ENCODE data around the gene PCDH9.

PCDH9 gene

DNA sequence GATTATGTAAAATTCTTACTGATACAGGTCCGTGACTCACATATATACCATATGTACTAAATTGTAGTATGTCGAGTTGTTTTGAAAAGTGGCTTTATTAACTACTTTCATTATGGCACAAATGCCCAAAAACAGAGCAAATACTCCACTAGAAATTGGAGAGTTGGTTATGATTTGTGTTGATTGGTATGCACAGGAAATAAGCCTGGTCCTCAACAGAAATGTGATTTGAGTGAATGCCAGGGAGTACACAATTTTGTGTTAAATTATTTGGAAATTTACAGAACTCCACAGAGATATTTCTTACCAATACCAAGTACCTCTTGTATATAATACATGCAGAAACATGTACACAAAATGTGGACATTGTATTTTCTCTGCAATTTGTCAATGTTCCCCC is 676.7 kb downstream of the PCDH9 start:
- Histone ChIP-seq H3K36me3 (ENCODE audit: control insufficient read depth in 1 of 2, insufficient read depth in 2 of 2, low read length in 2 of 2) (no peaks in the 10 kb centered on the region), H3K9me3 (ENCODE audit: control insufficient read depth in 1 of 2, low read length in 2 of 2) (no peaks in the 10 kb centered on the region), H3K4me3 (ENCODE audit: low read depth in 1 of 2, low read length in 2 of 2) (no peak overlapping the region), H3K27me3 (ENCODE audit: control insufficient read depth in 1 of 2, insufficient read depth in 2 of 2, low read length in 2 of 2) (no peaks in the 10 kb centered on the region), H3K27ac (ENCODE audit: low read depth, low read length) (no peak overlapping the region), H3K9ac (ENCODE audit: low read depth in 1 of 2, low read length in 2 of 2) (no peak overlapping the region), H3K4me1 (ENCODE audit: control insufficient read depth in 1 of 2, insufficient read depth in 2 of 2, low read length in 2 of 2) (no peaks in the 10 kb centered on the region)

DNA sequence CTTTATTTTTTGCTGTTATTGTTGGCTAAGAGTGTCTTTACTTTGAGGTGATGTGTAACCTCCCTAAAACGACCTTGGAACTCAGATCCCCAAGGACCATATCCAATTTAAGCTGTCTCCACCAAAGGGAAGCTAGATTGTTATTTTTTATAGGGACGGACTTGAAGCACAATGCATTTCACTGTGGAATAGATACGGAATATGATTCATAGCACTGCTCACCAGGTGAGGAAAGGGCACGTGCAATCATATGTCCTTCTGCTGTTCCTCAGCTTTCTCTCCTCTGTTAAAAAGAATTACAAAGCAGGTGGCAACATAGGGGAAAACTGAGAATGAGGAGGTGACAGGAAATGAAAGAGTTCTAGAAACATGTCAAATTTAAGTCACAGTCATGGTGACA is 679.0 kb downstream of the PCDH9 start:
- Histone ChIP-seq H3K27ac (ENCODE audit: low read depth, low read length) (no peak overlapping the region), H3K4me3 (ENCODE audit: low read depth in 1 of 2, low read length in 2 of 2) (no peak overlapping the region), H3K36me3 (ENCODE audit: control insufficient read depth in 1 of 2, insufficient read depth in 2 of 2, low read length in 2 of 2) (no peaks in the 10 kb centered on the region), H3K9ac (ENCODE audit: low read depth in 1 of 2, low read length in 2 of 2) (no peak overlapping the region), H3K4me1 (ENCODE audit: control insufficient read depth in 1 of 2, insufficient read depth in 2 of 2, low read length in 2 of 2) (no peaks in the 10 kb centered on the region), H3K27me3 (ENCODE audit: control insufficient read depth in 1 of 2, insufficient read depth in 2 of 2, low read length in 2 of 2) (no peaks in the 10 kb centered on the region), H3K9me3 (ENCODE audit: control insufficient read depth in 1 of 2, low read length in 2 of 2) (no peaks in the 10 kb centered on the region)

DNA sequence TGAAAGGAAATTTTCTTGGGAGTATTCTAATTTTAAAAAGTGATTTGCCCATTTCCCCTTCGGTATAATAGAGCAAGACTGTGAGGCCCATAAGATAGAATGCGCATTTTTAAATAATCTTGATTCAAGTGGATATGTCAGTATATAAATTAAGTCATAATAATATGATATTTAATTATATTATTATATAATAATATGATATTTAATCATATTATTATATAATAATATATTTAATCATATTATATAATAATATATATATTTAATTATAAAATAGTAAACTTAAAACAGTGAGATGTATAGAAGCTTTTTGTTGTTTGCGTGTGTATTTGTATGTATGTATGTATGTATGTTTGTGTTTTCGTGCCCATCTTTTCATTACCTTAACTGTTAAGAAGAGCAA is 682.5 kb downstream of the PCDH9 start:
- no peak overlapping the region for H3K9ac ChIP-seq (ENCODE audit: low read depth in 1 of 2, low read length in 2 of 2)

DNA sequence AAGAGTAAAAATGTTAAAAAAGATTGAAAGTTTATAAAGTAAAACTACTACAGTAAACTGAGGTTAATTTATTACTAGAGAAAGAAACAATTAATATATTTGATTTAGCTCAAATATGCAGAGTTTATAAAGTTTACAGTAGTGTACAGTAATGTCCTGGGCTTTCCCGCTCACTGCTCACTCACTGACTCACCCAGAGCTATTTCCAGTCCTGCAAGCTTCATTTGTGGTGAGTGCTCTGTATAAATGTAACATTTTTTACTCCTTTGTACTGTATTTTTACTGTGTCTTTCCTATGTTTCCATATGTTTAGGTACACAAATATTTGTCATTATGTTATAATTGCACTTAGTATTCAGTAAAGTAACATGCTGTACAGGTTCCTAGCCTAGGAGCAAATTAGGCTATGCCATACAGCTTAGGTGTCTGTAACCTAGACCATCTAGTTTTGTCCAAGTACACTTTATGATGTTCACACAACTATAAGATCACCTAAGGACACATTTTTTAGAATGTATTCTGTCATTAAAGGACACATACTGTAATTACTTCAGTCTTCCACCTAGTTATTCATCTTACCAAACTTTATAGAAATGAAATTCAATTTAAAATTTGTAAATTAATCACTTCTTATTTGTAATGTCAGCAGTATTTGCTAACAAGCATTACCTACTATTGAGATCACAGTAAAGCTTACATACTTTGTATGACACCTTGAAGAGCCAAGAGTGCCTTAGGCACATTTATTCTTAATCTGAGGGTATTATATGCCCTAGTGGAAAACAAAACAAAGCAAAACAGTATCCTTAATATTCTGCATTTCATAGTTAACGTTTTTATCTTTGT is 683.4 kb downstream of the PCDH9 start:
- H3K27me3 ChIP-seq (ENCODE audit: control insufficient read depth in 1 of 2, insufficient read depth in 2 of 2, low read length in 2 of 2), result no peaks in the 10 kb centered on the region

More for the DNA sequence above, 682.5 kb downstream of the PCDH9 start:
- Histone ChIP-seq H3K27me3 (ENCODE audit: control insufficient read depth in 1 of 2, insufficient read depth in 2 of 2, low read length in 2 of 2) (no peaks in the 10 kb centered on the region), H3K9me3 (ENCODE audit: control insufficient read depth in 1 of 2, low read length in 2 of 2) (no peaks in the 10 kb centered on the region), H3K4me3 (ENCODE audit: low read depth in 1 of 2, low read length in 2 of 2) (no peak overlapping the region), H3K27ac (ENCODE audit: low read depth, low read length) (no peak overlapping the region), H3K36me3 (ENCODE audit: control insufficient read depth in 1 of 2, insufficient read depth in 2 of 2, low read length in 2 of 2) (no peaks in the 10 kb centered on the region), H3K4me1 (ENCODE audit: control insufficient read depth in 1 of 2, insufficient read depth in 2 of 2, low read length in 2 of 2) (no peaks in the 10 kb centered on the region)

DNA sequence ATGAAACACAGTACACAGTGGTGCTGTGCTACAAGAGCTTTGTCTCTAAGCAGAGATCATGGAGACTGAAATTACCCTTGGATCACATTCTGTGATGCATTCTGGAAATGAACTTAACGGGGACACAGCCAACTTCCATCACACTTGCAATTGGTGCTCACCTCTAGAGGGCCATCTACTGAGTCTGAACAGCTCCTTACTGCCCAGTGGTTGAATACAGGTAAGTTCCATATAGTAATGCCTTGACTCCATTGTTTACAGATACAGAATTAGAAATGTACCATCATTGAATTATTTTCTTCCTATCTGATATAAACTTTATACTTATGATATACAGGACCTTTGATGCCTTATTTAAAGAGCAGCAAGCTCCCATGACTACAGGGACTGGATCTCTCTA is 686.4 kb downstream of the PCDH9 start:
- H3K4me1 ChIP-seq (ENCODE audit: control insufficient read depth in 1 of 2, insufficient read depth in 2 of 2, low read length in 2 of 2), result no peaks in the 10 kb centered on the region
- H3K4me3 ChIP-seq (ENCODE audit: low read depth in 1 of 2, low read length in 2 of 2), result no peak overlapping the region
- H3K27me3 ChIP-seq (ENCODE audit: control insufficient read depth in 1 of 2, insufficient read depth in 2 of 2, low read length in 2 of 2), result no peaks in the 10 kb centered on the region
- no peaks in the 10 kb centered on the region for H3K36me3 ChIP-seq (ENCODE audit: control insufficient read depth in 1 of 2, insufficient read depth in 2 of 2, low read length in 2 of 2)
- H3K9ac ChIP-seq (ENCODE audit: low read depth in 1 of 2, low read length in 2 of 2), result no peak overlapping the region
- no peak overlapping the region for H3K27ac ChIP-seq (ENCODE audit: low read depth, low read length)
- peaks cover 0 to 1% of the 10 kb centered on the region in 2 donors for H3K9me3 ChIP-seq (ENCODE audit: control insufficient read depth in 1 of 2, low read length in 2 of 2)

More for the DNA sequence above, 683.4 kb downstream of the PCDH9 start:
- Histone ChIP-seq H3K9ac (ENCODE audit: low read depth in 1 of 2, low read length in 2 of 2) (no peak overlapping the region), H3K4me1 (ENCODE audit: control insufficient read depth in 1 of 2, insufficient read depth in 2 of 2, low read length in 2 of 2) (no peaks in the 10 kb centered on the region), H3K27ac (ENCODE audit: low read depth, low read length) (no peak overlapping the region), H3K36me3 (ENCODE audit: control insufficient read depth in 1 of 2, insufficient read depth in 2 of 2, low read length in 2 of 2) (no peaks in the 10 kb centered on the region), H3K9me3 (ENCODE audit: control insufficient read depth in 1 of 2, low read length in 2 of 2) (peaks cover 0 to 1% of the 10 kb centered on the region in 2 donors), H3K4me3 (ENCODE audit: low read depth in 1 of 2, low read length in 2 of 2) (no peak overlapping the region)

DNA sequence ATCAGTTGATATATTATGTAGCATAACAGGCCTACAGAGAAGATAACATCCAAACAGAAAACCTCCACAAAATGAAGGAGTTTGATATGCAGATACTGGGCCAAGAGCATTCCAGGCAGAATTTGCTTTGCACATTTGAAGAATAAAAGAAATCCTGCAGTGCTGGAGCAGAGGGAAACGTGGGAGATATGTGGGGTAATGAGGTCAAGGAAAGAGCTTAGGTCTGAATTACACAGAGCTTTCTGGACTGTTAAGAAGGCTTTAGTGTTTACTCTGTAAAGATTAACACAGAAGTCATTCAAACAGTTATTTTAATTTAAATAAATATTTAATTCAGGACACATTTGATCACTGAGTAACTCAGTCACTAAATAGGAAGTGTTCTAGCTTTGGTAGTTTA is 692.7 kb downstream of the PCDH9 start:
- H3K9me3 ChIP-seq (ENCODE audit: control insufficient read depth in 1 of 2, low read length in 2 of 2), result peaks cover 0 to 1% of the 10 kb centered on the region in 2 donors
- no peak overlapping the region for H3K9ac ChIP-seq (ENCODE audit: low read depth in 1 of 2, low read length in 2 of 2)
- no peaks in the 10 kb centered on the region for H3K27me3 ChIP-seq (ENCODE audit: control insufficient read depth in 1 of 2, insufficient read depth in 2 of 2, low read length in 2 of 2)
- H3K4me3 ChIP-seq (ENCODE audit: low read depth in 1 of 2, low read length in 2 of 2), result no peak overlapping the region
- H3K36me3 ChIP-seq (ENCODE audit: control insufficient read depth in 1 of 2, insufficient read depth in 2 of 2, low read length in 2 of 2), result no peaks in the 10 kb centered on the region
- no peak overlapping the region for H3K27ac ChIP-seq (ENCODE audit: low read depth, low read length)
- no peaks in the 10 kb centered on the region for H3K4me1 ChIP-seq (ENCODE audit: control insufficient read depth in 1 of 2, insufficient read depth in 2 of 2, low read length in 2 of 2)

DNA sequence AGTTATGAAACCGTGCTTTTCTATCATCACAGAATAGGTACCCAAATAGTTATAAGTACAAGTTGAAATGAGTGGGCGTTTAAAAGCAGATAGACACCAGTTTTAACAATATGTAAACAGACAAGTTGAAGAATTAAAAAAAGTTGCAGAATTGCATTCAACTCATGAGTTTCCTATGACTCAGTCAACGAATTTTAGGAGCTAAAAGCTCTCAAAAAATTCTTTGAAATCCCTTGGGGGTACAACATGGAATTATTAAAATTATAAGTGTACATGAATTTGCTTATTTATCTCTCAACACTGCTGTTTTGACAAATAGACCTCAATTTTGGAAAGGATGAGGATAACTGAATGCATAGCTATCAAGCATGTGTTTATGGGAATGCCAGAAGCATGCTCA is 693.4 kb downstream of the PCDH9 start:
- Histone ChIP-seq H3K4me1 (ENCODE audit: control insufficient read depth in 1 of 2, insufficient read depth in 2 of 2, low read length in 2 of 2) (no peaks in the 10 kb centered on the region), H3K9ac (ENCODE audit: low read depth in 1 of 2, low read length in 2 of 2) (no peak overlapping the region), H3K9me3 (ENCODE audit: control insufficient read depth in 1 of 2, low read length in 2 of 2) (no peaks in the 10 kb centered on the region), H3K27ac (ENCODE audit: low read depth, low read length) (no peak overlapping the region), H3K27me3 (ENCODE audit: control insufficient read depth in 1 of 2, insufficient read depth in 2 of 2, low read length in 2 of 2) (no peaks in the 10 kb centered on the region), H3K4me3 (ENCODE audit: low read depth in 1 of 2, low read length in 2 of 2) (no peak overlapping the region), H3K36me3 (ENCODE audit: control insufficient read depth in 1 of 2, insufficient read depth in 2 of 2, low read length in 2 of 2) (no peaks in the 10 kb centered on the region)

DNA sequence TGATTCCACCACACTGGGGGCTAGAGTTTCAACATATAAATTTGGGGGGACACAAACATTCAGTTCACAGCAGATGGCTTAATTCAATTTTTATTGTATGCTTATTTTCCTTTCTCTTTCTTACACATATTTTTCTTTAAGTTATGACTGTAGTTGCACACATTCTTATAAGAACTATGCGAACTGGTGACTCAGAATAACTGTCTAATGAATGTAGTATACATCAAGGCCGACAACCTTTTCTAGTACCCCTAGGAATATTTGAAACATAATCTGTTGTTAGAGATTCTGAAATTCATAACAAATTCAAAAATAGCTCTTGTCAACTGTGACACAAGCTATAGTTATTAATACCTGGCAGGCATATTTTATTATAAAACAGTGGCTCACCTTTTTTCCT is 695.6 kb downstream of the PCDH9 start:
- Histone ChIP-seq H3K4me3 (ENCODE audit: low read depth in 1 of 2, low read length in 2 of 2) (no peak overlapping the region), H3K9me3 (ENCODE audit: control insufficient read depth in 1 of 2, low read length in 2 of 2) (no peaks in the 10 kb centered on the region), H3K36me3 (ENCODE audit: control insufficient read depth in 1 of 2, insufficient read depth in 2 of 2, low read length in 2 of 2) (no peaks in the 10 kb centered on the region), H3K9ac (ENCODE audit: low read depth in 1 of 2, low read length in 2 of 2) (no peak overlapping the region), H3K4me1 (ENCODE audit: control insufficient read depth in 1 of 2, insufficient read depth in 2 of 2, low read length in 2 of 2) (no peaks in the 10 kb centered on the region), H3K27ac (ENCODE audit: low read depth, low read length) (no peak overlapping the region), H3K27me3 (ENCODE audit: control insufficient read depth in 1 of 2, insufficient read depth in 2 of 2, low read length in 2 of 2) (no peaks in the 10 kb centered on the region)

DNA sequence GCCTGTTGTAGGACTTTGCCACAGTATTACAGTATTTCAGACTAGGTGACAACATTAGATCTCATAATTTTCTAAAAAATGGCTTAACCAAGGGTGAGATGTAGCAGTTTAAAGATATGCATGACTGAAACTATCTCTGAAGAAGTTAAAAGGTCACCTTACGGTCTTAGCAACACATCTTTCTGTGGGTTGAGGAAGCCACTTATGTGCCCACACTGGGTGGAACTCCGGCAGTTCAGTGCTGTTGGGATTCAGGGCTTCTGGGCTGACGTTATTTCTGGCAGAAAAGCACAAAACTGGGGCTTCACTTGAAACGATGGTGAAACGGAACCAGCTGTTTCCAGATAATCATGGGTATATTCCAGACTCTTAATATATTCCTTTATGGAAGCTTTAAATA is 697.3 kb downstream of the PCDH9 start:
- no peaks in the 10 kb centered on the region for H3K9me3 ChIP-seq (ENCODE audit: control insufficient read depth in 1 of 2, low read length in 2 of 2)
- H3K27ac ChIP-seq (ENCODE audit: low read depth, low read length), result no peak overlapping the region
- no peaks in the 10 kb centered on the region for H3K36me3 ChIP-seq (ENCODE audit: control insufficient read depth in 1 of 2, insufficient read depth in 2 of 2, low read length in 2 of 2)
- H3K27me3 ChIP-seq (ENCODE audit: control insufficient read depth in 1 of 2, insufficient read depth in 2 of 2, low read length in 2 of 2), result no peaks in the 10 kb centered on the region
- no peaks in the 10 kb centered on the region for H3K4me1 ChIP-seq (ENCODE audit: control insufficient read depth in 1 of 2, insufficient read depth in 2 of 2, low read length in 2 of 2)
- H3K9ac ChIP-seq (ENCODE audit: low read depth in 1 of 2, low read length in 2 of 2), result no peak overlapping the region
- no peak overlapping the region for H3K4me3 ChIP-seq (ENCODE audit: low read depth in 1 of 2, low read length in 2 of 2)

DNA sequence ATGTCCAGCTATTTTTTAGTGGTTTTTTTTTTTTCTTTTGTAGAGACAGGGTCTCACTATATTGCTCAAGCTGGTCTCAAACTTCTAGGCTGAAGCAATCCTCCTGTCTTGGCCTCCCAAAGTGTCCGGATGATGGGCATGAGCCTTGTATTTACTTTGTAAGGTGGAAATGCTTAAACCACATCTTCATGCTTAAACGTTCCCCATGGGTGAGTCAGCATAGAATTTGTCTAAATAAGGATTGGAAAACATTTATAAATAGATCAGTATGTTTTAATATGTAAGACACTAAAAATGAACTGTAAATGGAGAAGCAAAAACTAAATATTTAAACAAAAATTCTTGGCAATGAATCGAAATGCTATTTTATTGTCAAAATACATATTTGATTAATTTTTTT is 698.0 kb downstream of the PCDH9 start:
- no peak overlapping the region for H3K4me3 ChIP-seq (ENCODE audit: low read depth in 1 of 2, low read length in 2 of 2)

More for the DNA sequence above, 698.0 kb downstream of the PCDH9 start:
- Histone ChIP-seq H3K9me3 (ENCODE audit: control insufficient read depth in 1 of 2, low read length in 2 of 2) (no peaks in the 10 kb centered on the region), H3K36me3 (ENCODE audit: control insufficient read depth in 1 of 2, insufficient read depth in 2 of 2, low read length in 2 of 2) (no peaks in the 10 kb centered on the region), H3K27ac (ENCODE audit: low read depth, low read length) (no peak overlapping the region), H3K9ac (ENCODE audit: low read depth in 1 of 2, low read length in 2 of 2) (no peak overlapping the region), H3K4me1 (ENCODE audit: control insufficient read depth in 1 of 2, insufficient read depth in 2 of 2, low read length in 2 of 2) (no peaks in the 10 kb centered on the region), H3K27me3 (ENCODE audit: control insufficient read depth in 1 of 2, insufficient read depth in 2 of 2, low read length in 2 of 2) (no peaks in the 10 kb centered on the region)
